Erythroblast (primary cell): ENCODE data around the gene CYSRT1.

ENCODE experiments used
- GATA1 ChIP-seq: IDR thresholded peaks from 2 replicates; pipeline ENCODE4 v1.6.1; 2011; ENCODE audit warnings: low read depth, mild to moderate bottlenecking, control low read depth, low read length, moderate library complexity
- POLR2A ChIP-seq: IDR thresholded peaks from 2 replicates; pipeline ENCODE4 v1.6.1; 2011; ENCODE audit warnings: mild to moderate bottlenecking, low read length

DNA sequence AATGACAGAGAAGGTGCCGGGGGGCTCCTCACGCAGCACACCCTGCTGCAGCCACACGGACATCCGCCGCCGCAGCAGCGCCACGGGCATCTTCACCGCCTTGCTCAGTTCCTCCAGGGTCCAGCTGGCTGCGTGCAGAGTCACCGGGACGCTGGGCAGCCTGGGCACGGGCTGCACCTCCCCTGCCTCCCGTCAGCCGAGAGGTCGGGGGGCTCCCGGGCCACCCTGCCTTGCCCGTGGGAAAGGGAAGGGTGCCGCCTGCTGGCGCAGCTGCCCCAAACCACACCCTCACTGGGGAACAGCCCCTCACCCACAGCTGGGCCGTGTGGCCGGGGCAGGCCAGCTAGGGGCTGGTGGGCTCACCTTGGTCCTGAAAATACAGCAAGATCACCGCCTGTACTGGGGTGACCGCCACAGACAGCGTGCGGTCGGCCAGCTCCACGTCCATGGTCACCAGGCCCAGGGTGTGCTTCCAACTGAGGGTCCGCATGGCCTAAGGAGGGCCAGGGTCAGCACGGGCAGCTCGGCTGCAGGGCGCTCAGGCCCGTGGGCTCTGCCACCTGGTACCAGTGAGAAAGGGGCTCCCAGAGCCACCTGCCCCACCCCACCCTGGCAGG lies 49.5 kb upstream of the CYSRT1 start:
- TF ChIP-seq POLR2A = no peak
- no peak for TF ChIP-seq GATA1
